GM23248 (cell line): Measurements from ENCODE around the gene SPATA9.

Source experiments
- EZH2 ChIP-seq: fragments of 200-600 bp; sonication (generic); IDR thresholded peaks from 2 replicates; pipeline ENCODE4 v1.6.1; 2018; ENCODE audit warnings: antibody characterized with exemption, mild to moderate bottlenecking; ENCODE audit not compliant: insufficient read depth, poor library complexity, severe bottlenecking
- EZH2phosphoT487 ChIP-seq: fragments of 200-600 bp; sonication (generic); IDR thresholded peaks from 2 replicates; pipeline ENCODE4 v1.6.1; 2018; ENCODE audit warnings: antibody characterized with exemption, moderate library complexity, mild to moderate bottlenecking, low read depth; ENCODE audit not compliant: insufficient read depth

DNA sequence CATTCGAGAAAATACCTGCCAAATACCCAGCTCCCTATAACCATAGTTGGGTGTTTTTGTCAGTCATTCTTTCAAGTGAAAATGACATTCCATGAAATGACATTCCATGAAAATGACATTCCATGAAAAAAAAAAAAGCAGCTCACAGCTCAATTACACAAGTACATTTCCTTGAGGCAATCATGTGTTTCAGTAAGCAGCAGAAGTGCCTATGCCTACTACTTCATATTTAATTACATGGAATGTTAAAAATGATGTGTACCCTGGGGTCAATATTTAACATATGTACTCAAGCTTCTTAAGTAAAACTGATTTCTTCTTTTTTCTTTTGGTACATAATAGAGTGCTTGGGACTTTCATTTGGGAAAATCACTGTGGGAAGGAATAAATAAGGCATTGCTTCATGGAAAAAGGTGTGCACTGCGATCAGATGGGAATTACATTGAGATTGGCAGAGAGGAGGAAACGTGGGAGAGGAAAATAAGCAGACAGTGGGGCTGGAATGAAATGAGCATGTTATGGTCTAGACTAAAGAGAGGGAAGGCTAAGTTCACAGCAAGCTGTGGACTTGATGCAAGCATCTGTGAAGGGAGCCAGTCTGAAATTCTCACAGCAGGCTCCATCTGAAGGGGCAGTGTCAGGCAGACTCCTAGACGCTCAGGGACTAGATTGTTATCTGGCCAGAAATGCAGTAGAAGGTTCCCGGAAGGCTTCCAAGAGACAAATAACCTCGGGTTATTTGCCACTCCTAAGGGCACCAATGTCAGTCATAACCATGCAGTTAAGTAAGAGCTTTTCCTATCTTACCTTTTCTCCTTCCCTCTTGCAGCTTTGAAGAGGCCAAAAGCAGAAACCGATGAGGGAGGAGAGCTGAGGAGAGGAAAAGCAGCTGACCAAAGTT lies 15.2 kb upstream of the SPATA9 start:
- TF ChIP-seq EZH2 (no peak), EZH2phosphoT487 (no peak)
